ENCODE data around the gene CD44. TPM values are rescaled to one million over a fixed set of nuclear protein-coding genes. Genes with fewer than 3 reads are reported as not detected.

CD44 gene
- total RNA-seq, 1 experiment from 2014 or later: 61.4 TPM

GRCh38 chr11:35248558-35249323, 109.8 kb downstream of the CD44 start:
- intact Hi-C loops (cut with micrococcal nuclease; ENCODE audit: unreplicated experiment): no loop called here
- Histone ChIP-seq H3K36me3 (ENCODE audit: control insufficient read depth, insufficient read depth, low read length) (no peaks in the 10 kb centered on the region), H3K4me1 (no peaks in the 10 kb centered on the region), H3K4me3 (ENCODE audit: low read depth, low read length) (no peak overlapping the region), H3K9me3 (peaks cover 4% of the 10 kb centered on the region; the same call in 1 of the 2 replicates), H3K27me3 (replicated peaks; ENCODE audit: control insufficient read depth, insufficient read depth, low read length) (no peaks in the 10 kb centered on the region)
- ChIA-PET POLR2A (no interaction called here), CTCF (no interaction called here)
- H3K4me1 Mint-ChIP-seq (ENCODE audit: low read depth, unreplicated experiment): no peaks in the 10 kb centered on the region
- no peaks in the 10 kb centered on the region for H3K9me3 Mint-ChIP-seq (ENCODE audit: unreplicated experiment)
- no peak for DNase-seq
- no peak overlapping the region for H3K4me3 Mint-ChIP-seq (ENCODE audit: unreplicated experiment)
- H3K36me3 Mint-ChIP-seq (ENCODE audit: insufficient read depth, unreplicated experiment): no peaks in the 10 kb centered on the region
- no TSS peak for BruUV-seq (replicated peaks)
- TF ChIP-seq CTCF (IDR thresholded peaks at IDR 0.05; ENCODE audit: insufficient read depth in 1 of 2, low read depth in 1 of 2, low read length in 1 of 2, severe bottlenecking in 1 of 2, unreplicated experiment in 1 of 2): no peak
- H3K27me3 Mint-ChIP-seq (ENCODE audit: insufficient read depth, unreplicated experiment): no peaks in the 10 kb centered on the region
- H3K27ac Mint-ChIP-seq (ENCODE audit: unreplicated experiment): no peak overlapping the region

- H3K4me1 ChIP-seq: no peaks in the 10 kb centered on the region
- no peak for DNase-seq
- H3K4me1 Mint-ChIP-seq (ENCODE audit: low read depth, unreplicated experiment): no peaks in the 10 kb centered on the region
- no TSS peak for BruUV-seq (replicated peaks)
- no peaks in the 10 kb centered on the region for H3K36me3 Mint-ChIP-seq (ENCODE audit: insufficient read depth, unreplicated experiment)
- ChIA-PET CTCF (no interaction called here), POLR2A (no interaction called here)
- intact Hi-C loops (cut with micrococcal nuclease; ENCODE audit: unreplicated experiment): loop anchor here (5.0 kb wide), 1 partner anchor 162 kb away; no protein-coding TSS in a partner anchor
- no peak overlapping the region for H3K4me3 ChIP-seq (ENCODE audit: low read depth, low read length)
- H3K27ac Mint-ChIP-seq (ENCODE audit: unreplicated experiment): no peak overlapping the region
- TF ChIP-seq CTCF (IDR thresholded peaks at IDR 0.05; ENCODE audit: insufficient read depth in 1 of 2, low read depth in 1 of 2, low read length in 1 of 2, severe bottlenecking in 1 of 2, unreplicated experiment in 1 of 2): no peak
- no peaks in the 10 kb centered on the region for H3K9me3 ChIP-seq
- no peak overlapping the region for H3K4me3 Mint-ChIP-seq (ENCODE audit: unreplicated experiment)
- H3K9me3 Mint-ChIP-seq (ENCODE audit: unreplicated experiment): no peaks in the 10 kb centered on the region
- H3K27me3 ChIP-seq (replicated peaks; ENCODE audit: control insufficient read depth, insufficient read depth, low read length): no peaks in the 10 kb centered on the region
- H3K27me3 Mint-ChIP-seq (ENCODE audit: insufficient read depth, unreplicated experiment): peaks cover under 1% of the 10 kb centered on the region
- H3K36me3 ChIP-seq (ENCODE audit: control insufficient read depth, insufficient read depth, low read length): no peaks in the 10 kb centered on the region
Measured at GRCh38 chr11:35250192-35250591, 111.2 kb downstream of the CD44 start.

- no peak for TF ChIP-seq CTCF (IDR thresholded peaks at IDR 0.05; ENCODE audit: insufficient read depth in 1 of 2, low read depth in 1 of 2, low read length in 1 of 2, severe bottlenecking in 1 of 2, unreplicated experiment in 1 of 2)
- H3K4me3 Mint-ChIP-seq (ENCODE audit: unreplicated experiment): no peak overlapping the region
- BruUV-seq (replicated peaks): no TSS peak
- H3K9me3 Mint-ChIP-seq (ENCODE audit: unreplicated experiment): no peaks in the 10 kb centered on the region
- ChIA-PET CTCF (no interaction called here), POLR2A (no interaction called here)
- H3K27me3 ChIP-seq (replicated peaks; ENCODE audit: control insufficient read depth, insufficient read depth, low read length): no peaks in the 10 kb centered on the region
- H3K27ac Mint-ChIP-seq (ENCODE audit: unreplicated experiment): no peak overlapping the region
- no peaks in the 10 kb centered on the region for H3K4me1 ChIP-seq
- H3K4me3 ChIP-seq (ENCODE audit: low read depth, low read length): no peak overlapping the region
- no peak for DNase-seq
- no peaks in the 10 kb centered on the region for H3K36me3 Mint-ChIP-seq (ENCODE audit: insufficient read depth, unreplicated experiment)
- peaks cover 3% of the 10 kb centered on the region for H3K27me3 Mint-ChIP-seq (ENCODE audit: insufficient read depth, unreplicated experiment)
- H3K36me3 ChIP-seq (ENCODE audit: control insufficient read depth, insufficient read depth, low read length): no peaks in the 10 kb centered on the region
- intact Hi-C loops (cut with micrococcal nuclease; ENCODE audit: unreplicated experiment): loop anchor here (5.0 kb wide), 1 partner anchor 162 kb away; no protein-coding TSS in a partner anchor
- H3K4me1 Mint-ChIP-seq (ENCODE audit: low read depth, unreplicated experiment): no peaks in the 10 kb centered on the region
- no peaks in the 10 kb centered on the region for H3K9me3 ChIP-seq
Measured at GRCh38 chr11:35250621-35251020, 111.7 kb downstream of the CD44 start.

All from Caco-2 (cell line).